SKM-1 (cell line): ENCODE measurements around the gene PTPRJ.
A peak's percentile ranks its signal among the peaks of the same experiment; 100 is the strongest.

Source experiments
- DNase-seq: peaks from one replicate; lab custom pipeline; 2025; ENCODE audit not compliant: unreplicated experiment; lab: John Stamatoyannopoulos, UW

The PTPRJ gene

DNA sequence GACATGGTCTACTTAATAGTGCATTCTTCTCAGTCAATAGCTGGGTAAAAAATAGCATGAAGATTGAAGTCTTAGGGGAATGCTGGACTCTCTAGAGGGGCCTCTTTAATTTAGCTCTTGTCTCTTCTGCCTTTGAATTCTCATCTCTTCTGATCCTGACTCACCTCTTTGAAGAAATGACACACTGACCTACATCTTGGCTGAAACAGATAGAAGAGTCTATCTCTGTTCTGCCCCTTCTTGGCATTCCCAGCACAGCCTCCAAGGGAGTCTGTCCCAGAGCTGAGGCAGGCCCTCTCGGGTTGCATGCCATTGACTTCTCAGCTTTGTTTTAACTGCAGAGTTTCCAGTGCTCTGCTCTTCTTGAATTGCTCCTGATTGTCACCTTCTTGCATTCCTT, 55.7 kb downstream of the PTPRJ start:
- DNase-seq, result no peak

DNA sequence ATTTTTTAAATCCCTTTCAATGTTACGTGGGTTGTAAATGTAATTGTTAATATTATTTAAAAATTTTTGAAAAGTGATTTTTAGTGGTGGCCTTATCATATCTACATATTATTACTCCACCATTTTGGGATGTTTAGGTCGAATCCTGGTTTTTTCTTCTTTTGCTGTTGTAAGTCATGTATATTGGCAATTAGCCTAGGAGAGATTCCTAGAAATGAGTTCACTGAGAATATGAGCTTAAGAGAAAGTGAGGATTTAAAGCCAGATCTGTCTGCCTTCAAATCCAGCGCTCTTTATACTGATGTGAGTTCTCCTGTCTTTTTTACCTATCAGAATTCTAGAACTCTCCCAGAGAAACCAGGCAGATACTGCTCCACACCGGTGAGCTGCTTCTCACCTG, 56.1 kb downstream of the PTPRJ start:
- no peak for DNase-seq

DNA sequence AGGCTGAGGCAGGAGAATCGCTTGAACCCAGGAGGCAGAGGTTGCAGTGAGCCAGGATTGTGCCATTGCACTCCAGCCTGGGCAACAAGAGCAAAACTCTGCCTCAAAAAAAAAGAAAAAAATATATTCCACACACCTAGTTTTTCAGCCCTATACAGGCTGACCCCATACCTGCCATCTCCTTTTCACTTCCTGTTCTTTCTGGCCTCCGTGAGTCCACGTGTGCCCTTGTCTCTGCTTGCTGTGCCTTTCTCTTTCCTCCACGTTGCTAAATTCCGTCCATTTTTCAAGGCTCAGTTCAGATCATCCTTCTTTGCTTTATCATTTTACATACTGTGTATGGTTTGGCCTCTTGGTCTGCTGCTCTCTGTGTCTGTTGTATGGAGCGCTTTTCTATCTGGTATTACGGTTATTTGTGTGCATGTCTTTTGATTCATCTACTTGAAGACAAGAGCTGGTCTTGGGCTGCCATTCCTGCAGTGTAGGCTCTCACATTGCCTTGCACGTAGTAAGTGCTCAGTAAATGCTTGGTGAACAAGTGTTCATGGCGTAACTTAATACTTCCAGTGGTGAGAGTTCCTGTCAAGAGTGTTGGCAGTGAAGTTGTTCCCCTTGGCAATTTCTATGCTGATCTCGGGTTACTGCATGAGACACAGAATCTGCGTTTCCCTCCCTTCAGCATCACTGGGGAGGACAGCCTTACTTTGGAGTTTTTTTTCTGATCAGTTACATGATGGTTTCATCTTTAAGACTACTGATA, 57.5 kb downstream of the PTPRJ start:
- no peak for DNase-seq

DNA sequence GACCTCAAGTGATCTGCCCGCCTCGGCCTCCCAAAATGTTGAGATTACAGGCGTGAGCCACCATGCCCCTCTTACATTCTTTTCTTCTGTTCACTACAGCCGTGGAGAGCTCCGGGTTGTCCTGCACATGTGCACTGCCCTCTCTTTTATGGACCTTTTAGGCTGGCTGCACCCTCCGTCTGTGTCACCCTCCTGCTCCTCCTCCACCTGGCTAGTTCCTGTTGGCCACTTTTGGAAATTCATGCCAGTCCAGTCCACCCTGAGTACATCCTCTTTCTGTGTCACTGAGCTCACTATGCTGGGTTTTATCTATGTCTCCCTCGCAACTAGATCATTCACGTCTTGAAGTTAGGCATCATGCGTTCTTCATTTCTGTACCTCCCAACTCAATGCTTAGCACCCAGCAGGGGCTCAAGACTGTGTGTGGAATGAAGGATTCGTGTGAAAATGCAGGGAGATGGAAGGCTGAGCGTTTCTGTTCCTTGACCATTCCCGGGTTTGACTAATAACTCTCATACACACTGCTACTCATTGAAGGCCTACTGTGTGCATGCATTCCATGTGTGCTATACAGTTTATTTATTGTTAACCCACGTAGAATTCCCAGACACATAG, 60.6 kb downstream of the PTPRJ start:
- DNase-seq, result no peak

DNA sequence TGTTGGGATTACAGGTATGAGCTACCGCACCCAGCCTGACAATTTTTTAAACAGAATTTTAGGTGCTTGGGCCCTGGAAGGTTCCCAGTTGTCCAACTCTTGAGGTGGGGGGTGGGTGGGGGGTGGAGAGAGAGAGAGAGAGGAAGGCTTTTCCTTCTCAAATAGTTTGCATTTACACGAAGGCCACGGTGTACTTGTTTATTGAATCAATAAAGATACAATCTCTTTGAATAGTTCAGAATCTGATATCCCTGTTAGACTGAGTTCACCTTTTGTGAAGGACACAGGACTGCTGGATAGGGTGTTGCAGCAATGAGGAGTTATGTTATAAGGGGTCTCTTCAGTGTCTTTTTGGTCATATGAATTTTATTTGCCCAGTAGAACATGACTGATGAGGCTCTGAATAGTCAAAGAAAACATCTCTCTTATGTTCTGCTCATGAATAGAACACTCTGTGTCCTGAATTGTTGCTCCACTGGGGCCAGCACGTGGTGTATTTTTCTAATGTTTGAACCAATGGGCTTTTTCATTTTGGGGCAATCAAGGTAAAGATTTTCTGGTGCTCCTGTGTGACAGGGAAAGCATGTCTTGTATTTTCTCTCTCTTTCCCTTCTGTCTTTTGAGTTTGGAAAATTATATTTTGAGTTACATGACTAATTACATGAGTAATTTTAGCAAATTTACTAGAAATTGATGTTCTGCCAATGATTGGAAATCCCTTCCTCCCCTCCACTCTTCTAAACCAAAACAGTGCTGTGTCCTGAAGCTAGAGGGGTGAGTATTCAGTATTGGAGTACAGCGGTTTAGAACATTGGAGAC, 61.7 kb downstream of the PTPRJ start:
- no peak for DNase-seq

DNA sequence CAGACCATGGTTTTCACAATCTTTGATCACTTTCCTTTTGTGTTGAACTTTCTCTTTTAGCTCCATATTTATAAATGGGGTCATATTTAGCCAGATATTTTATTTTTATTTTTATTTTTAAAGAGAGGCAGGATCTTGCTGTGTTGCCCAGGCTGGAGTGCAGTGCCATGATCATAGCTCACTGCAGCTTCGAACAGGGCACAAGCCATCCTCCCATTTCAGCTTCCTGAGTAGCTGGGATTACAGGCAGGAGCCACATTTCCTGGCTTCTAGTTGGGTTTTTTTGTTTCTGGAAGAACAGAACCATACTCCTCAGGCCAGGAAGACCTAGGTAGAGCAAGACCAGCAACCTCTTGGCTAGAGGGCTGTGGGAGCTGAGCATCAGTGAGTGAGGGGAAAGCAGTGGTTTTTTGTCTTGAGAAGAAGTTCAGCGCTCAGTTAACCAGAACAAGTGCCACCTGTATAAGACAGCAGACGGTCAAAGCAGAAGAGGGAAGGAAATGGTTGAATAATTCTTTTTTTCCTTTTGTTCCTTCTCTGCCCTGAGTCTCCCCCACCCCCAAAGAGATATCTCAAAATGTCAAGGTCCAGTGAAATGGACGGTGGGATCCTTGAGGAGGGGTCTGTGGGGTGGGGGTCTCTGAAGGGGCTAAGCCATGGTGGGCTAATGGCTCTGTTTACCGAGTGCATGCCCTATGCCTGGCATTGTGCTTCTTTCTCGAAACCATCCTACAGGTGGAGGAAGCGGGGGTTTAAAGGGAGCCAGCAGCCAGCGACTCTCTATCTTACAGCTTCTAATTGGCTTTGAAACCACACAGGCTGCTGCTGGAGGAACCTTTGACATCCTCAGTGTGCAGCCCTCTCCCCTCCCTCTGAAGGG, 63.0 kb downstream of the PTPRJ start:
- DNase-seq, result no peak

DNA sequence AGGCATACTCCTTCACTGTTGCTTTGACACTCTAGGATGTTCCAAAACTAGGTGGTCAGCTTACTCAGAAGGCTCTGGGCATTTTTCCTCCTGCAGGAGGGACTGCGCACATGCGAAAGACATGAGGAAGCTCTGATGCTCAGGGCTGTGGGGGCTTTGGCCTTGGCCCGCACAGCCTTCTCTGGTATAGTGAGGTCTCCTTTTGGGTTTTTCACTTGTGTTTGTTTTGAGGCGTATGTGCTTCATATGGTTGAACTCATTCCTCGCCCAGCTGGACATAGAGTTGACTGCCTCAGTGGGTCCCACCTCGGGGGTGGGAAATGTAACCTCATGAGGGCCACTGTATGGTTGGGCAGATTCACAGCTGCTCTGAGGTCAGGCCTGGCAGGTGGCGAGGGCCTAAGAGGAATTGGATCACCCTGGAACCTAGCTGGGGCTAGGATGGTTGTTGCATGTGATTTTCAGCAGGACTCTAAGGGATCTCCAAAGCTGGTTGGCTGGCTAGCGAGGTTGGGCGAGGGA, 63.7 kb downstream of the PTPRJ start:
- DNase-seq, result no peak

DNA sequence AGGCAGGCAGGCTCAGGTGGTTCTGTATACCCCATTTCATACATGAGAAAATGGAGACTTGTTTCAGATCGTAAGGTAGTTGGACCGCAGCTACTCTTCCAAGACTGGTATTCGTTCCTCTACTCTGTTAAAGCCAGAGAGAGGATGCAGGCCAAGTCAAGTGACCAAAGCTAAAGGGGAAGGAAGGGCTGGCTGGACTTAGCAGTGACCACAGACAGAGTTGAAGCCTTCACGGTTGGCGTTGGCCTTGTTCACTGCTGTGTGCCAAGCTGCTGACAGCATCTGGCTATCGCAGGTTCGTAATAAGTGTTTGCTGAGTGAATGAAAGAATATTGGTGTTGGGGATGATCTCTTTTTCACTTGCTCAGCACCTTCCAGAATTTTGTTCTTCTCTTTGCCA, 64.2 kb downstream of the PTPRJ start:
- no peak for DNase-seq

DNA sequence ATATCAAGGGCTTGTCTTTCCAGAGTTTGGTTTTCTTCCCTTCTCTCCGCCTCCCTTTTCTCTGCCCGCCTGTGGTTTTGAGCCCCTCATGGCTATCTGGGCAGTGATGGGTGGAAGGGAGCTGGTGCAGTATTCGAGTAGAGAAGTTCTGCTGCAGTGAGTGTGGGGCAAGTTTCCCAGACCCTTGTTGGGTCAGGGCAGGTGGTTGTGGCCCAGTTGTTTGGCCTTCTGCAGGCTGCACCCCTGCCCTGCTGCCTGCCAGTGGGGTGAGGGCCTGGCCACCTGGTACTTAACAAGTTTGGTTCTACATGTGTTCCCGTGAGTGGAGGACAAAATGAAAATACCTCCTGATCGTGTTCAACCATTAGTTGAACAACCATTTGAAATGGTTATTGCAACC, 65.2 kb downstream of the PTPRJ start:
- DNase-seq, result no peak

DNA sequence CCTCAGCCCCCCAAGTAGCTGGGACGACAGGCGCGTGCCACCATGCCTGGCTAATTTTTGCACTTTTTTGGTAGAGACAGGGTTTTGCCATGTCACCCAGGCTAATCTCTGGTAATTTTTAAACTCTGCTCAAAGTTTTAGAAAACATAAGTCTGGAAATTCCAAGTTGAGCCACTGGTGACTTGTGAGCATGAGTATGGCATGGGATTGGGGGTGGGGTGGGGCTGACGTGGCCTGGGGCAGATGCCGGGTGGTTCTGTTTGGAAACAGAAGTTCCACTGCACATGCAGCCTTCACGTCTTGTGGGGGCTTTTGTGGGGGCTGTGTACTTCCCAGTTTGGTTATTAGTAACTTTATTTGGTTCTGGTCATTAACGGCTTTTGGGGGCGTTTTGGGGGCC, 67.3 kb downstream of the PTPRJ start:
- no peak for DNase-seq

DNA sequence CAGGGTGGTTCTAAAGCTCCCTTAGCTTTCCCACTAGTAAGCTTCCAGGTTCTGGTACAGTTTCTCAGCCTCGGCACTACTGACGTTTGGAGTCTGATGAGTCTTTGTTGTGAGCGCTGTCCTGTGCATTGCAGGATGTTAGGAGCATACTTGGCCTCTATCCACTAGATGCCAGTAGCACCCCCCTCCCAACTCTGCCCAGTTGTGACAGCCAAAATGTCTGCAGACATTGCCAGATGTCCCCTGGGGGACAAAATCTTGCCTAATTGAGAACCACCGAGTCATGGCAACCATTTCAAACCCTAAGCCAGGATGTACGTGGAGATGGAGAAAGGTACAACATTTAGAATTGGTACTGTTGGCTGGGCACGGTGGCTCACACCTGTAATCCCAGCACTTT, 68.7 kb downstream of the PTPRJ start:
- no peak for DNase-seq

DNA sequence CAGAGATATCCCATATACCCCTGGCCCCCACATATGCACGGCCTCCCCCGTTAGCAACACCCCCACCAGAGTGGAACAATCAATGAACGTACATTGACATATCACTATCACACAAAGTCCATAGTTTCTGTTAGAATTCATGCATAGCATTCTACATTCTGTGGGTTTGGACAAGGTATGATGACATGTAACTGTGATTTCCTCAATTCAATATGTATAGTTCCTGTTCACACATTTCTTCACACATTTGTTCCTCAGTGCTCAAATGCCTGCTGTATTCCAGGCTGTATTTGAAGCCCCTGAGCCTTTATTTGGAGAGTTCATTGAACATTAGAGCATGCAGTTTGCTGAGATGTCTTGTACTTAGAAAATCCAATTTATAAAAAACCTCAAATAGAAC, 69.9 kb downstream of the PTPRJ start:
- peak; percentile 54 for DNase-seq

DNA sequence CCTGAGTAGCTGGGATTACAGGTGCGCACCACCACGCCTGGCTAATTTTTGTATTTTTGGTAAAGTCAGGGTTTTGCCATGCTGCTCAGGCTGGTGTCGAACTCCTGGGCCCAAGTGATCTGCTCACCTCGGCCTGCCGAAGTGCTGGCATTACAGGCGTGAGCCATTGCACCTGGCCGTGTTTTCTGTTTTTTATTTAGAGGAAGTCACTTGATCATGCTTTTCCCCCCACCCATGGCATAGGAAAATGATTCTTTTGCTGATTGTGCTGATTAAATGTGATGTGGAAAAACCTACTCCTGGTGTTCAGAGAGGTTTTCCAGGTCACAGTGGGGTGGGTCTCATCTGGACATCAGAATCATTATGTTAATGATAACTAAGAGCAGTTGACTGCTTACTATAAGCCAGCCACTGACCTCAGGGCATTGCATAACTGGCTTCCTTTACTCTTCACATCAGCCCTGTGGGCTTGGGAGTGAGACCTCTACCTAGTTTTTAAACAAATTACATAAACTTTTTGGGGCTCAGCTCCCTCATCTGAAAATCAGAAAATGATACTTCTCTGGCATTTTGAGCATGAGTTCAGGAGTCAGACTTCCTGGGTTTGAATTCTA, 71.0 kb downstream of the PTPRJ start:
- DNase-seq, result no peak

DNA sequence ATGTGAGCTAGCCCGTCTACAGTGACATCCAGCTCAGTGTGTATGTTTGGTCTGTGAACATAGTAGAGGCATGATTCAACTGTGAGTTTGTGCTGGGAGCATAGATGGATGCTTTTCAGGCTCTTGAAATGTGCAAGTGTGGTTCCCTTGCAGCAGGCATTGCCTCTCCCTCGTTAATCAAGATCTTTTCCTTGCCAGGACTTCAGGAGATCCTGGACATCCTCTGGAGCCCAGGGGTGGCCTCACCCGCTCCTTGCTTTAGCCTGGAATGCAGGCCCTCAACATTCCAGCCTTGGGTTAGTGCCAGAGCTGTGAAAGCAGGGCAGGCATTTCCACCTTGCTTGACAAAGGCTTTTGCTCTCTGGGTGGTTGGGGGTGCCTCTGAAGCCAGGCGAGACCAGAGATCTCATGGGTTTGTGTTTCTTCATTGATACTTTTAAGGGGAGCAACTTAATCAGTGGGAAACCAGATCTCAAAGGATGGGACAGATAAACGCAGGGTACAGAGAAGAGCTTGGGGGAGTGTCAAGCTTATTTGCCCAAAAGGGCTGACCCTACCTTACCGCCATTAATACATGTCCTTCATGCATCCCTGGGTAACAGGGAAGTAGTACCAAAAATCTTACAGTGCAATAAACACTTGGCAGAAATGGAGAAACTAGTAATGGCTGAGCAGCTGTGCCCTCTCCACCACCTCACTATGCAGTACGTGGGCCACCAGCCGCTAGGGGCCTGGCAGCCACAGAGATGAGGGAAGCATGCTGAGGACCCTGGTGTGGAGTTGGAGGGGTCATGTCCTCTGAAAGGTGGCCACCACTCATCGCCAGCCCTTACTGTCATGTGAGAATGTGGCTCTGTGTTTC, 72.1 kb downstream of the PTPRJ start:
- no peak for DNase-seq

DNA sequence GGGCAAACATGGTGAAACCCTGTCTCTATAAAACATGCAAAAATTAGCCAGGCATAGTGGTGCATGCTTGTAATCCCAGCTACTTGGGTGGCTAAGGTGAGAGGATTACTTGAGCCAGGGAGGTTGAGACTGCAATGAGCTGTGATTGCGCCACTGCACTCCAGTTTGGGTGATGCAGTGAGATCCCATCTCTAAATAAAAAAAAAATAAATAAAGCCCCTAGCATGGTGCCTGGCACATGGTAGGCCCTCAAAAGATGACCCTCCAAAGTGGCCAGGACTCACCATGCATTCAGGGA, 74.6 kb downstream of the PTPRJ start:
- DNase-seq, result no peak

DNA sequence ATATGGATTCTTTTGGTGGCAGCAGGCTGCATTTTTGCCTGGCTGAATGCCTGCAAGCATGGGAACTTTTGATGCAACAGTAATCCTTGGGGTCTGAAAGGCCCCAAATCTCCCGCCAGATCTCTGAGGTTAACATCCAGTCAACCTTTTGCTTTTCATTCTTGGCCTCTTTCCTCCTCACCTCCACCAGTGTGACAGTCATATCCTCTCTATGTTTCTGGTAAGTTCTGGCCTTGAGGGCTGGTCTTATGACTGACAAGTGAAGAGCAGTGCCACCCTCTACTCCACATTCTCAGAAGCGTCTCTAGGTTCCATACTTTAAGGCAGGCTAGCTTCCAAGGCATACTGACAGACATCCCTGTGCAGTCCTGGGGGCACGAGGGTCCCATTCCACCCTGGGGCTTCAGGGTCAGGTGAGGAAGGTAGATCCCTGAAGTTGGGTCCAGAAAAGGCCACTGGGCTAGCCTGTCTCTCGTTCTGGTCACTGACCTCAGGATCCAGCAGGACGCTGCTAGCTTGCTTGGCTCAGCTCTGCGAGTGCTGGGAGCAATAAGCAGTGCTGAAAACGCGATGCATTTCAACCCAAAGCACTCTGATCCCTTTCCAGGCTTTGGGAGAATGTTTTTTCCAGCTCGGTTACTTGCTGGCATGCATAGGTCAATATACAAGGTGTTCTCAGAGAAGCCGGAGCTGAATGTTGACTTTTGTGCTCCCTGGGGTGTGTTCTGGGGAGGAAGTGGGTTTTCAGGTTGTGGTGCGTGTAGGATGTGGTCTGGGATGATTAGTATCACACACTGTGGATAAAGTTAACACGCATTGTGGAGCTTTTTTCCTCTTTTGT, 75.2 kb downstream of the PTPRJ start:
- peak; percentile 28 for DNase-seq

DNA sequence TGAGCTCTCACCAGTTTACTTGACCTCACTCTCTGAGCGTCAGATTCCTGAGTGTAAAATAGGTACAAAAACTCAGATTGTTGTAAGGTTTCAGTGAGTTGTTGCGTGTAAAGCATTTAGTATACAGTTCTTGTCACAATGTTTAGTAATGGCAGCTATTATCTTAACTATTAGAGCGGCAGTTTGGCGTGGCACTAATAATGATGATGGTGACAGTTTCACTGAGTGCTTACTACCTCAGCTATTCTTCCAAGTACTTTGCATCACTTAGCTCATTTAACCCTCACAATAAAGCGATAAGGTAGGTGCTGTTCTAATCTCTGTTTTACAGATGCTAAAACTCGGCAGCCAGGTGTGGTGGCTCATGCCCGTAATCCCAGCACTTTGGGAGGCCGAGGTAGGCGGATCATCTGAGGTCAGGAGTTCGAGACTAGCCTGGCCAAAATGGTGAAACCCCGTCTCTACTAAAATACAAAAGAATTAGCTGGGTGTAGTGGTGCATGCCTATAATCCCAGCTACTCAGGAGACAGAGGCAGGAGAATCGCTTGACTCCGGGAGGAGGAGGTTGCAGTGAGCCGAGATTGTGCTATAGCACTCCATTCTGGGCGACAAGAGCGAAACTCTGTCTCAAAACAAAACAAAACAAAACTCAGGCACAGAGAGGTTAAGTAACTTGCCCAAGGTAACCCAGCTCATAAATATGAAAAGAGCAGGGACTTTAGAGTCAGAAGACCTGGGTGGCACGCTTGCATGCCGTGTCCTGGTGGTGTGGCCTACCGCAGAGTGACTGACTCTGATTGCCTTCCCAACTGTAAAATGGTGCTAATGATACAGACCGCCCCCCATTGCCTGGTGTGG, 76.2 kb downstream of the PTPRJ start:
- no peak for DNase-seq

DNA sequence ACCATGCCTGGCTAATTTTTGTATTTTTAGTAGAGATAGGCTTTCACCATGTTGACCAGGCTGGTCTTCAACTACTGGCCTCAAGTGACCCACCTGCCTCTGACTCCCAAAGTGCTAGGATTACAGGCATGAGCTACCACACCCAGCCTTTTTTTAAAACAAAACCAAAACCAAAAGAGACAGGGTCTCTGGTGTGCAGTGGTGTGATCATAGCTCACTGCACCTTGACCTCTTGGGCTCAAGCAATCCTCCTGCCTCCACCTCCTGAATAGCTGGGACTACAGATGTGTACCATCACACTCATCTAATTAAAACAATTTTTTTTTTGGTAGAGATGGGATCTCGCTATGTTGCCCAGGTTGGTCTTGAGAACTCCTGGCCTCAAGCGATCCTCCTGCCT, 77.7 kb downstream of the PTPRJ start:
- DNase-seq, result no peak
